GM18511 (cell line): ENCODE data around the gene CFAP410.
"Not testable (repeated sequence)": the region's sequence is repeated elsewhere in the genome, so short reads cannot be mapped to it uniquely, and the experiment has no call there.

Experiments
- ATAC-seq: cut with Tn5 transposase; IDR thresholded peaks from one replicate; pipeline ENCODE4 v1.9.1; 2021; ENCODE audit warnings: mild to moderate bottlenecking, moderate library complexity; ENCODE audit not compliant: unreplicated experiment

Gene CFAP410

DNA sequence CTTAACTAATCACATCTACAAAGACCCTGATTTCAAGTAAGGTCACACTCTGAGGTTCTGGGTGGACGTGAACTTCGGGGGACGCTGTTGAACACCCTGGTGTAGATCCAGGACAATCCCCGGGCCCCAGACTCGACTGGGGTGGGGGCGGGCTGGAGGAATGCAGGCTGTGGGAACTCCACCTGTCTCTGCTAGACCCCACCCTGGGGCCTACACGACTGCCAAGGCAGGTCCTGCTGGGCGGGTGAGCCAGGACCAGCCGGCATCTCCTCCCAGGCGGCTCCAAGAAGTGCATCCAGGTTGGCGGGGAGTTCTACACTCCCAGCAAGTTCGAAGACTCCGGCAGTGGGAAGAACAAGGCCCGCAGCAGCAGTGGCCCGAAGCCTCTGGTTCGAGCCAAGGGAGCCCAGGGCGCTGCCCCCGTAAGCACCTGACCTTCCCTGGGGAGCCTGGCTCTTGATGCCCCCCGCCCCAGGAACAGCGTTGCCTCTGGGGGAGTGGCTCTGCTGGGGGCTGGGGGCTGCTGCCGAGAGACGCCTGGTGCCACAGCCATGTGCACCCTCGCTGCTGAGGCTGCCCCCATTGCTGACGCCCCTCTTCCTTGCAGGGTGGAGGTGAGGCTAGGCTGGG lies 49.7 kb downstream of the CFAP410 start:
- ATAC-seq: no peak

DNA sequence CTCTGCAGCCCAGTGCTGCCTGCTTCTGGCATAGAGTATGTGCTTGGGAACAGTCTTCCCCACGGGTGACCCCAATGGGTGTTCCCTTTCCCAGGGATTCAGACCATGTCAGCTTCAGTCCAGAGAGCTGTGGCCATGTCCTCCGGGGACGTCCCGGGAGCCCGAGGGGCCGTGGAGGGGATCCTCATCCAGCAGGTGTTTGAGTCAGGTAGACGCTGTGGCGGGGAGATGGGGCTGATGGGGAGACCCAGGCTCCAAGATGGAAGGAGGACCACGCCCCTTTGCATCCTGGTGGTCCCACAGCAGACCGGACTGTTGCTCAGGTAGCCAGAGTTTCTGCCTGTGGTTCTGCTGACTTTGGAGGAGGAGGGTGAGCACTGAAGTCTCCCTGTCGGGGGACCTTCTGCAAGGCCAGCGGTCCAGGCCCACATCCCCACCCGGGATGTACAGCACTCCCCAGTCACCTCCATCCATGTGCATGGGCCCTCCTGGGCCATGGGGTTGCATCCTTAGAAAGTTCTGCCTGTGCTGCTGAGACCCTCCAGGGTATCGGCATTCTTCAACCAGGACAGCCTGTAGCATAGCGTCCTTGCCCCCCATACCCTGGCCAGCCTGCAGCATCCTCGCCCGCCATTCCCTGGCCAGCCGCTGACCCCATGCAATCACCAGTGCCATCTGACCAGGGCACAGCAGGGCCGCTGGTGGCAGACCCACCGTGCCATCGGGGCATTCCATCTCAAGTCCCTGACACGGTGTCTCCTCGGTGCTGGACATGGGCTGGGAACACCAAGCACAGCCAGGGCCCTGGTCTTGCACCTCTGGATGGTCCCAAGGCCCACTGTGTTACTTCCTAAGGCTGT lies 50.7 kb downstream of the CFAP410 start:
- ATAC-seq: no peak

DNA sequence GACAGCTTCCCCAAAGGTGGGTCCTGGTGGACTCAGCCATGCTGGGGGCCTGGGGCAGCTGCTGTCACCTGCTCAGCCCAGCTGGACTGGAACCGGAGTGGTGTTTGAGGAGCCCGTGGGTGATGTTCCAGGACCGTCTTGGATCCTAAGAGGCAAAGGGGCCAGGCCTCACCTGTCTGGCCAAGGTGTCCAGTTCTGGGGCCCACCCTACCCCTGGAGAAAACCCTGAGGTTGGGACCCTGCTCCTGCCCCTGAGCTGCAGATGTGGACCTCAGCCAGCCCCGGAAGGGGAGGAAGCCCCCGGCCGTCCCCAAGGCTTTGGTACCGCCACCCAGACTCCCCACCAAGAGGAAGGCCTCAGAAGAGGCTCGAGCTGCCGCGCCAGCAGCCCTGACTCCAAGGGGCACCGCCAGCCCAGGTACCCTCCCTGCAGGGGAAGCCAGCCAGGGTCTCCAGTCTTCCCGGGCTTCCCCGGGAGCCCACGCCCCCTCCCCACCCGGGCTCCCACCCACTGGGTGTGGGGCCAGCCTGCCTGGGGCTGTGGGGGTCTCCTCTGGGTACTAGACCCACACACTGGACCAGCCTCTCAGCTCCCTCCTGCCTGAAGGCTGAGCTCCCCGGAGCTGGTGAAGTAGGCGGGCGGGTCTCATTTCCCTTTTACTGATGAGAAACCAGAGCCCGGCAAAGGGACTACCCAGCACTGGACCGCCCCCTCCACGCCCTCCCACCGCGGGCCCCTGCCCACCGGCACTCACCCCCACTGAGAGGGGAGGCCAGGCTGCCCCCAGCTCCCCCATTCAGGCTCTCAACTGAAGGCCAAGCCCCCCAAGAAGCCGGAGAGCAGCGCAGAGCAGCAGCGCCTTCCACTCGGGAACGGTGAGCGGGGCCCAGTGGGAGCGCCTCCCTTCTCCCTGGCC lies 52.2 kb downstream of the CFAP410 start:
- no peak for ATAC-seq

DNA sequence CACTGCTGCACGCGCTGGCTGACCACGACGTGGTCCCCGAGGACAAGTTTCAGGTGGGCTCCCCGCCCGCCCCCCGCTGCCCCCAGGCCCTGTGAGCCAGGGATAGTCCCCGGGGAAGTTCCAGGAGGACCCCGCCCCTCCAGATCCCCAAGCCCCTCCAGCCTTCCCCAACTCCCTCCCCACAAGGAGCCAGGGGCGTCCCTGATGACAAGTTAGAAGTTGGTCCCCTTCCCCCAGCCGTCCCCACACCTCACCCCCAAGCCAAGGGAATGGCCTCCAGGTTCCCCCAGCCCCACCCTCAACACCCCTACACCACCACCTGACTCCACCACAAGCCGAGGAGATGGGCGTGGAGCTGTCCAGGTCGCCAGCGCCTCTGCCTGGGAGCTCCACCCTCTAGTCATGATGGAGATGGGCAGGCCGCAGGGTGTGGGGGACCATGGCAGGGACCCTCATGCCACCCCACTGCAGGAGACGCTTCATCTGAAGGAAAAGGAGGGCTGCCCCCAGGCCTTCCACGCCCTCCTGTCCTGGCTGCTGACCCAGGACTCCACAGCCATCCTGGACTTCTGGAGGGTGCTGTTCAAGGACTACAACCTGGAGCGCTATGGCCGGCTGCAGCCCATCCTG lies 53.0 kb downstream of the CFAP410 start:
- no peak for ATAC-seq

DNA sequence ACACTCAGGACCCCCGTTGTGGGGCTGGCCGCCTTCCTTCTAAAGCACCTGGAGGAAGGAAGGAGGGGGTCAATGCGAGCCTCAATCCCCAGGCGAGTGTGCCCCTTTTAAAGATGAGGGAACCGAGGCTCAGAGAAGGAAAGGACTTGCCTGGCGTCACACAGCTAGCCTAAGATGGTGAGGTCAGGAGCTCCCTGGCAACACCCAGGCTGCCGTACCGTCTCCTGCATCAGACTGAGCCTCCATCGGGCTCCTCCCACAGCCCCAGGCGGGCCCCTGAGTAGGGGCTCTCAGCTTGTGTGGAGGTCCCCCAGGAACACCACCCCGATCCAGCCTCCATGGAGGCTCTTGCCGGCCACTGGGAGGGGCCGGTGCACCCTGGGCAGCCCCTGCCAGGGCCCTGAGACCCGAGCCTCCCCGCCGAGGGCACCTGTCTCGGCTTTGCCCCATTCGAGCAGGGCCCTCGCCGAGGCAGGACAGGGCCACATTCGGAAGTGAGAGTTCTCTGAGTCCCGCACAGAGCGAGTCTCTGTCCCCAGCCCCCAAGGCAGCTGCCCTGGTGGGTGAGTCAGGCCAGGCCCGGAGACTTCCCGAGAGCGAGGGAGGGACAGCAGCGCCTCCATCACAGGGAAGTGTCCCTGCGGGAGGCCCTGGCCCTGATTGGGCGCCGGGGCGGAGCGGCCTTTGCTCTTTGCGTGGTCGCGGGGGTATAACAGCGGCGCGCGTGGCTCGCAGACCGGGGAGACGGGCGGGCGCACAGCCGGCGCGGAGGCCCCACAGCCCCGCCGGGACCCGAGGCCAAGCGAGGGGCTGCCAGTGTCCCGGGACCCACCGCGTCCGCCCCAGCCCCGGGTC lies 53.8 kb downstream of the CFAP410 start, which contains the start of gene AIRE:
AIRE (plus strand) TSS at position 739 of the 855 bp plus-strand sequence. CDS start 131 bp downstream, outside the sequence.
- ATAC-seq: no peak

DNA sequence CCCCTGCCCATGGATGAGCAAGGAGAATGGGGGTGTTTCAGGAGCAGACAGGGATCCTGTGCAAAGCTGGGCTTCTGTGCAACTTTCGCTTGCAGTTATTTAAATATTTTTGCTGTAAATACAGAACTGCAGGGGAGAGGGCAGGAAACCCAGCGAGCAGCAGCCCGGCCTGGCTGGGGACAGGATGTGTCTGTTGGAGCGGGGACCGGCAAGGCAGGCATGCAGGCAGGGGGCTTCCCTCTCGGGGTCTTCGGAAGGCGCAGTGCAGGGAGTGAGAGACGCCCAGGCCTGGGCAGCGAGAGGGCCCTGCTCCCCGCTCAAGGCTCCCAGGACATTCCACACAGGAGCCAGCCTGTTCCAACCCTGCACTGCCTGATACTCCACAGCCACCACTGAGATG lies 55.2 kb downstream of the CFAP410 start:
- ATAC-seq: no peak

DNA sequence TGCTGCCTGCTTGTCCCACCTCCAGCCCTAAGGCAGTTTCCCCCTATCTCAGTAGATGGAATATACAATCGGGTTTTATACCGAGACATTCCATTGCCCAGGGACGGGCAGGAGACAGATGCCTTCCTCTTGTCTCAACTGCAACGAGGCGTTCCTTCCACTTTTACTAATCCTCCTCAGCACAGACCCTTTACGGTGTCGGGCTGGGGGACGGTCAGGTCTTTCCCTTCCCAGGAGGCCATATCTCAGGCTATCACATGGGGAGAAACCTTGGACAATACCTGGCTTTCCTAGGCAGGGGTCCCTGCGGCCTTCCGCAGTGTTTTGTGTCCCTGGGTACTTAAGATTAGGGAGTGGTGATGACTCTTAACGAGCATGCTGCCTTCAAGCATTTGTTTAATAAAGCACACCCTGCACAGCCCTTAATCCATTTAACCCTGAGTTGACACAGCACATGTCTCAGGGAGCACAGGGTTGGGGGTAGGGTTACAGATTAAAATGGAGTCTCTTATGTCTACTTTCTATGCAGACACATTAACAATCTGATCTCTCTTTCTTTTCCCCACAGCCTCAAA lies 55.9 kb downstream of the CFAP410 start:
- not testable (repeated sequence) for ATAC-seq

DNA sequence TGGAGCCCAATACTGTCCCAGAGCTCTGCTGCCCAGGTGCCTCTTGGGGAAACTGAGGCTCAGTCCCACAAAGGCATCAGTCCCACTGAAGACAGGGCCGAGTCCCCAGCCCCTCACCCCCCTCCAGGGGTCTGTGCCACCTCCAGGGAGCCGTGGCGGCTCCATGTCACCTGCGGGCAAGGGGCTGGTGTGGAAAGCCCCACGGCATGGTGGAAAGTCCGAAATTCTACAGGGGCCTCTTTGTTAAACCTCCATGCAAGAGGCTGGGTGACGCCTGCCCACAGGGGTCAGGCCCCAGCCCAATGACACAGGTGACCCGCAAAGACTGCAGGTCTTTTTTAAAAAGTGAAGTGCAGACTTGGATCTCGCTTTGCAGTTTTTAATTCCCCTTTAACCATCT lies 56.8 kb downstream of the CFAP410 start:
- ATAC-seq: no peak

DNA sequence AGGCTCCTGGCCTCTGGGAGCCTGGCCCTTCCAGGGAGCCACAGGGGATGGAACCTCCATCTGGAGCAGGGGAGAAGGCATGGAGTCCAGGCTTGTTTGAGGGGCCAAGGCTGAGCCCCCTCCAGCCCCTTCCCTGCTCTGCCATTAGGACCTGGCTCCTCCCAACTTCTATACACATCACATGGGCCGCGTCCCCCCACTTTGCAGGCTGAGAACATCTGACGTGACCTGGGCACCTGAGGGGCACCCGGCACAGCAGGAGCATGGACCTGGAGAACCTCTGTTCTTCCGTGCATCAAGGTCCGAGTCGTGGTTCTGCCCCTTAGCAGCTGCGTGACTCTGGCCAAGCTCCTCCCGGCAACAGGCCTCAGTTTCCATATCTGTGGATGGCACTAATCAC lies 57.4 kb downstream of the CFAP410 start:
- ATAC-seq: no peak

DNA sequence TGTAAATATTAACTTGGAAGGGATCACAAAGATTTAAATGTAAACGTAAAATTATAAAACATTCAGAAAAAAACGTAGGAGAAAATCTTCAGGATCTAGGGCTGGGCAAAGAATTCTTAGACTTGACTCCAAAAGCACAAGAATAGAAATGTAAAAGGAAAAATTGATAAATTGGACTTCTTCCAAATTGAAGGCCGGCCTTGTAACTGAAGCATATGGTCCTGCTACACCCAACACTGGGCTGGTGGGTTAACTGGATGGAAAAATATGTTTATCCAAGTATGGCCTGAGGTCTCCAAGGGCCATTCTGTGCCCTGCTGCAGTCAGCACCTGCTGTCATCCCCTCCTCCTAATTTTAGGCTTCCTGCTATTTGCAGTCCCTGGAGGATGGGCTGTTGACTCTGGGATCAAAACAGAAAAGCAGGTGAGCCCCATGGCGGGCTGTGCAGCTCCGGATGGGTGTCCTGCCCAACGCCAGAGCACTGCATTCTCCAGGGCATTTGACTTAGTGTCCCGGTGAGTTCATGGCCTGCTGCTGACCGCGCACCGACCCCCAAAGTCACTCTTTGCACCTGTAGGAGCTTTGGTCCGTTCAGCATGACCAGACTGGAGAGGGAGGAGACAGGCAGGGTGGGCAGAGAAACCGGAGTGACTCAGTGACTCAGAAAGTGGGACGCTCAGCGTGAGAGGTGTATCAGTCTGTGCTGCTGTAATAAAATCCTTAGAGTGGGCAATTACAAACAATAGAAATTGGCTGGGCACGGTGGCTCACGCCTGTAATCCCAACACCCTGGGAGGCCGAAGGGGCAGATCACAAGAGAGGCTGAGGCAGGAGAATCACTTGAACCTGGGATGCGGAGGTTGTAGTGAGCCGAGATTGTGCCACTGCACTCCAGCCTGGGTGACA lies 59.6 kb downstream of the CFAP410 start:
- no peak for ATAC-seq
